ENCODE data around the gene KLHDC3. TPM values are rescaled to one million over a fixed set of nuclear protein-coding genes. Genes with fewer than 3 reads are reported as not detected.
"Not testable (repeated sequence)": the region's sequence is repeated elsewhere in the genome, so short reads cannot be mapped to it uniquely, and the experiment has no call there.

Gene KLHDC3
- total and polyA plus RNA-seq, 2 experiments from 2014 or later, result 90.5 to 99.5 TPM

GRCh38 chr6:43040542-43041257, 26.7 kb downstream of the KLHDC3 start:
- no peaks in the 10 kb centered on the region for H3K4me1 ChIP-seq (ENCODE audit: insufficient read depth)

GRCh38 chr6:43041475-43041874, 27.4 kb downstream of the KLHDC3 start:
- not testable (repeated sequence) for H4K20me1 ChIP-seq (ENCODE audit: insufficient read depth, poor library complexity, severe bottlenecking); H3K36me3 ChIP-seq (replicated peaks; ENCODE audit: insufficient read depth, low read depth); H3K79me2 ChIP-seq; H3K27ac ChIP-seq; H3K27me3 ChIP-seq; H3K9me3 ChIP-seq (ENCODE audit: low read depth); H2AFZ ChIP-seq; H3K9me2 ChIP-seq (replicated peaks; ENCODE audit: insufficient read depth); H3K4me2 ChIP-seq; H3K4me3 ChIP-seq; DNase-seq (ENCODE audit: low spot score); H3K4me1 ChIP-seq (ENCODE audit: insufficient read depth)
- 95% methylated on average over 6 of the region's 8 CpGs for WGBS (ENCODE audit: low lambda C conversion rate, missing lambda C conversion rate)

More at GRCh38 chr6:43040542-43041257, 26.7 kb downstream of the KLHDC3 start:
- H3K9me3 ChIP-seq (ENCODE audit: low read depth), result no peaks in the 10 kb centered on the region
- no peaks in the 10 kb centered on the region for H3K36me3 ChIP-seq (replicated peaks; ENCODE audit: insufficient read depth, low read depth)
- no peak overlapping the region for H3K4me3 ChIP-seq
- no peak for DNase-seq (ENCODE audit: low spot score)
- H3K27me3 ChIP-seq, result no peaks in the 10 kb centered on the region
- H4K20me1 ChIP-seq (ENCODE audit: insufficient read depth, poor library complexity, severe bottlenecking), result no peaks in the 10 kb centered on the region
- 98% methylated on average over 18 of the region's 18 CpGs for WGBS (ENCODE audit: low lambda C conversion rate, missing lambda C conversion rate)
- H2AFZ ChIP-seq, result no peak overlapping the region
- no peaks in the 10 kb centered on the region for H3K9me2 ChIP-seq (replicated peaks; ENCODE audit: insufficient read depth)
- TF ChIP-seq CTCF (IDR thresholded peaks at IDR 0.05; ENCODE audit: poor library complexity), result no peak
- TF ChIP-seq EZH2phosphoT487 (IDR thresholded peaks at IDR 0.05; ENCODE audit: low read depth, severe bottlenecking, unreplicated experiment), result no peak
- TF ChIP-seq EZH2 (IDR thresholded peaks at IDR 0.05; ENCODE audit: borderline replicate concordance), result no peak
- no peaks in the 10 kb centered on the region for H3K79me2 ChIP-seq
- no peak overlapping the region for H3K4me2 ChIP-seq
- no peak overlapping the region for H3K27ac ChIP-seq

- no peaks in the 10 kb centered on the region for H3K4me1 ChIP-seq (ENCODE audit: insufficient read depth)
- no peaks in the 10 kb centered on the region for H3K79me2 ChIP-seq
- no peak overlapping the region for H3K4me2 ChIP-seq
- H3K9me2 ChIP-seq (replicated peaks; ENCODE audit: insufficient read depth), result no peaks in the 10 kb centered on the region
- H4K20me1 ChIP-seq (ENCODE audit: insufficient read depth, poor library complexity, severe bottlenecking), result no peaks in the 10 kb centered on the region
- WGBS (ENCODE audit: low lambda C conversion rate, missing lambda C conversion rate), result 96% methylated on average over 9 of the region's 9 CpGs
- no peak overlapping the region for H3K27ac ChIP-seq
- no peaks in the 10 kb centered on the region for H3K9me3 ChIP-seq (ENCODE audit: low read depth)
- no peaks in the 10 kb centered on the region for H3K36me3 ChIP-seq (replicated peaks; ENCODE audit: insufficient read depth, low read depth)
- H3K4me3 ChIP-seq, result no peak overlapping the region
- no peaks in the 10 kb centered on the region for H3K27me3 ChIP-seq
- TF ChIP-seq EZH2 (IDR thresholded peaks at IDR 0.05; ENCODE audit: borderline replicate concordance), result no peak
- no peak for DNase-seq (ENCODE audit: low spot score)
- no peak overlapping the region for H2AFZ ChIP-seq
These were observed 29.3 kb downstream of the KLHDC3 start for GRCh38 chr6:43043310-43043709.

- no peak for DNase-seq (ENCODE audit: low spot score)
- H3K79me2 ChIP-seq, result peaks cover 5% of the 10 kb centered on the region
- no peaks in the 10 kb centered on the region for H3K4me1 ChIP-seq (ENCODE audit: insufficient read depth)
- H3K9me3 ChIP-seq (ENCODE audit: low read depth), result no peaks in the 10 kb centered on the region
- no peaks in the 10 kb centered on the region for H3K36me3 ChIP-seq (replicated peaks; ENCODE audit: insufficient read depth, low read depth)
- H3K9me2 ChIP-seq (replicated peaks; ENCODE audit: insufficient read depth), result no peaks in the 10 kb centered on the region
- H3K4me3 ChIP-seq, result no peak overlapping the region
- no peaks in the 10 kb centered on the region for H3K27me3 ChIP-seq
- TF ChIP-seq EZH2 (IDR thresholded peaks at IDR 0.05; ENCODE audit: borderline replicate concordance), result no peak
- no peak for TF ChIP-seq EZH2phosphoT487 (IDR thresholded peaks at IDR 0.05; ENCODE audit: low read depth, severe bottlenecking, unreplicated experiment)
- TF ChIP-seq CTCF (IDR thresholded peaks at IDR 0.05; ENCODE audit: poor library complexity), result no peak
- no peak overlapping the region for H3K27ac ChIP-seq
- WGBS (ENCODE audit: low lambda C conversion rate, missing lambda C conversion rate), result 97% methylated on average over 11 of the region's 11 CpGs
- no peak overlapping the region for H2AFZ ChIP-seq
- H3K4me2 ChIP-seq, result no peak overlapping the region
- H4K20me1 ChIP-seq (ENCODE audit: insufficient read depth, poor library complexity, severe bottlenecking), result no peaks in the 10 kb centered on the region
These were observed 31.4 kb downstream of the KLHDC3 start for GRCh38 chr6:43045371-43045930.
